Retina (tissue), 1 donor: Measurements from ENCODE around the gene PLK5.

Source experiments
- DNase-seq: peaks from one replicate; pipeline ENCODE4 v3.0.0-alpha.2; 2016

The PLK5 gene

DNA sequence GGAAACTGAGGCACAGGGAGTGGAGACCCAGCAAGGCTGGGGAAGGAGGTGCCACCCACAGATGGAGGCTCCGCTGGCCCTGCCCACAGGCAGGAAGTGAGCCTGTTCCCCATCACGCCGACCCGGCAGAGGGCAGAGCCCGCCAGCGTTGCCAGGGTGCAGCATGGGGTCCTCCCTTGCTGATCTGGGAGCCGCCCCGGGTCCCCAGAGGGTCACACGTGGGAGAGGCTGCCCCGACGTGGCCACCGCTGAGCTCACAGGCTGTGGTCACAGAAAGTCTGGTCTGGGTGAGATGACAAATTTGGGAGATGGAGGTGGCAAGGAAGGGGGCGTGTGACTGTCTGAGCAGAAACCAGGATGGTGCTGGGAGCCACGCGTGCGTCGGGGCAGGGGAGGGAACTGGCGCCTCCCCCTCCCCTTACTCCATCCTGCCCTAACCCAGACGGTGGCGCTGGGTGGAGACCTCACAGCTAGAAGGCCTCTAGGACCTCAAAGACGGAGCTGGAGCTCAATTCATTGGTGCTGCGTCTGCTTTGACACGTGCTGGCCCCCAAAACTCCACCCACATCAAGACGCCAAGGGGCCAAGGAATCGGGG lies 36.5 kb downstream of the PLK5 start:
- no peak for DNase-seq

DNA sequence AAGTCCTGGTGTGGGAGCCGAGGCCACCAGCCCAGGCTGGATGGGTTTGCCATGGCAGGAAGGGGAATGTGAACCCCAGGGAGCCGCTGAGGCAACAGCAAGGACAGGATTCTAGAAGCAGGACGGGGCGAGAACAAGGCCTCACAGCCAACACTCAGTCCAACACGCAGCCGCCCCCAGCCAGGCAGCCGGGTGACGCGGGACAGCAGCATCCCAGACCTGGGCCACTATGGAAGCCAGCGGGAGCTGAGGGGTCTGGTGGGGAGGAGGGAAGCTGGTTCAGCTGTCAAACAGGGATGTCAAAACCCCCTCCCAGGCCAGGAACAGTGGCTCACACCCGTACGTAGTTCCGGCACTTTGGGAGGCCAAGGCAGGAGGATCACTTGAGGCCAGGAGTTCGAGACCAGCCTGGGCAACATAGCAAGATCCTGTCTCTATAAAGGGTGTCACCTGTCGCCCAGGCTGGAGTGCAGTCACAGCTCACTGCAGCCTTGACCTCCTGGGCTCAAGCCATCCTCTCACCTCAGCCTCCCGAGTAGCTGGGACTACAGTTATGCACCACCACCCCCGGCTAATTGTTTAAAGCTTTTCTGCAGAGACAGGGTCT lies 37.5 kb downstream of the PLK5 start:
- DNase-seq: no peak

DNA sequence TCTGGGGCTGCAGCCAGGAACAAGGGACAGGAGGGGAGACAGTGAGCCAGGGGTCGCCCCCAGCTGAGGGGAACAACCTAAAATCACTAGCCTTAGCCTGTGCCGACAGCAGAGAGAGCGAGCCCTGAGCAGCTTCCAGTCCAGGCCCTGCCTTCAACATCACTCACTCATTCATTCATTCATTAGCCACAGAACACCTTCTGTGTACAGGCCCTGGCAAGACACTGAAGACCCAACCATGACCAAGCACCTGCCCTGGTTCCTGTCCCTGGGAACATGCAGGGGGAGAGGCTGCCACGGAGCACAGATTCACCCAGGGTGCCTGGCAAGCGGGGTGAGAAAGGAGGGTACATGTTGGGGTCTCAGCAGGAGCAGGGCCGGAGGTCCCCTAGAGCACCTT lies 39.4 kb downstream of the PLK5 start:
- no peak for DNase-seq

DNA sequence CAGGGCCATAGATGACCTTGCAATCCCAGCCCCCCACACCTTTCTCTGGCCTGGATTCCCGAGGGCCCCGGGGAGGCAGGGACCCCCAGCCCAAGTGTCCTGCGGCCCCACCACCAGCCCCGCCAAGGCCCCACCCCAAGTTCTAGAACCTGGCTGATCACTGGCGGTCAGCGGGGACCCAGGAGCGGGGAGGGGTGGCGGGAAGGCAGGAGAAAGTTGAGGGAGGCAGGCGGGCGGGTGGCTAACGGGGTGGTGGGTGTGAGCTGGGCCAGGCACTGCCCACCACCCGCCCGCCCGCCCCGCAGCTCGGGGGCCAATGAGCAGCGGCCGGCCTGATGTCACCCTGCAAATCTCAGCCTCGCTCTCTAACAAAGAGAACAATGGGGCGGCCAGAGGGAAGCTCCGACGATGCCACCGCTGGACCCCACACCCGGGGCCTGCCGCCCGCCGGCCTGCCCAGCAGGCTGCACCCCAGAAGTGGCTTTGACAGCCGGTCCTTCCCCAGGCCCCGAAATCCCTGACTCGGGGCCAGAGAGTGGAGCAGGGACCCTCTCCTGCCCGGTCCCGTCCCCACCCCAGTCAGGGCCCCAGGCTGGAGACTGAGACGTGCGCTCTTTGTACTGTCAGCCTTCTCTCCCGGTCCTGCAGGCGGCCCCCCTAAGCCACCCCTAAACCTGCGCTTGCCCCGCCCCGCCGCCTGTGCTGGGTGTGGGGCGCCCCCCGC lies 42.7 kb downstream of the PLK5 start:
- peak; percentile 95 for DNase-seq

DNA sequence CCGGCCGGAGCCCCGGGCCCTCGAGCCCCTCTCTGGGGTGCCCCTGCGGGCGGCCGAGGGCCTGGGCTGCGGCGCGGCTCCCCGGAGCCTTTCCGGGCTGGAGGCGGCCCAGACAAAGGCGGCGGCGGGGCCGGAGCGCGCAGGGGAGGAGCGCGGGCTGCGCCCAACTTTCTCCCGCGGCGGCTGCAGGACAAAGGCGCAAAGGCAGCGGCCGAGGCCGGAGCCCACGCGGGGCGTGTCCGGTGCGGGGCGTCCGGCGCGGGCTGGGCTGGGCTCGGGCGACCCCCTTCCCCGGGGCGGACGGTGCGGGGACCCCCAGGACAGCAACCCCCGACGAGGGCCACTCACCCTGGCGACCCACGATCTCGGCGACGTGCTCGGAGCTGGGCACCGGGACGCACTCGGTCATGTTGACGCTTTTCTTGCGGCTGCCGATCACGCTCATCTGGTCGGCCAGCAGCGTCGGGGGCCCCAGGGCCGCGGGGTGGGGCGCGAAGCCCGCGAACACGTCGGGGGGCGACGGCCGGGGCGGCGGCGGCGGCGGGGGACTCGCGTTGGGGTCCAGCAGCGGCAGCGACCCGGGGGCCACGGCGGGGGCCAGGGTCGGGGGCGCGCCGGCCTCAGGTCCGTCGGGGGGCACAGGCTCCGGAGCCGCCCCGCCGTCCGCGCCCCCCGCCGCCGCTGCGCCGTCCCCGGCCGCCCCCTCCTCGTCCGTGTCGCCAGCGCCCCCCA lies 43.4 kb downstream of the PLK5 start:
- peak; percentile 63 for DNase-seq

DNA sequence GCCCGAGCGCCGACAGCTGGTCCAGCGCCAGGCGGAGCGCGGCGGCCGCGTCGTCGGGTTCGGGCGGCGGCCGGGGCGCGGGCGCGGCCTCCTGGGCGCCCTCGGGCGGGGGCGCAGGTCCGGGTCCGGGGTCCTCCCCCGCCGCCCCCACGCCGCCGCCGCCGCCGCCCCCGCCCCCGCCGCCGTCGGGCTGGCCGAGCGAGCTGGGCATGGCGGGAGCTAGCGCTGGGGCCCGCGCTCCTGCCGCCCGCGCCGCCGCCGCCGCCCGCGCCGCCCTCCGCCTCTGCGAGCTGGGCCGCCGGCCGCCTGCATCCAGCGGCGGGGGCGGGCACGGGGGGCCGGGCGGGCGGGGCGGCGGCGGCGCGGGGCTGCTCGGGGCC lies 44.0 kb downstream of the PLK5 start:
- DNase-seq: no peak

DNA sequence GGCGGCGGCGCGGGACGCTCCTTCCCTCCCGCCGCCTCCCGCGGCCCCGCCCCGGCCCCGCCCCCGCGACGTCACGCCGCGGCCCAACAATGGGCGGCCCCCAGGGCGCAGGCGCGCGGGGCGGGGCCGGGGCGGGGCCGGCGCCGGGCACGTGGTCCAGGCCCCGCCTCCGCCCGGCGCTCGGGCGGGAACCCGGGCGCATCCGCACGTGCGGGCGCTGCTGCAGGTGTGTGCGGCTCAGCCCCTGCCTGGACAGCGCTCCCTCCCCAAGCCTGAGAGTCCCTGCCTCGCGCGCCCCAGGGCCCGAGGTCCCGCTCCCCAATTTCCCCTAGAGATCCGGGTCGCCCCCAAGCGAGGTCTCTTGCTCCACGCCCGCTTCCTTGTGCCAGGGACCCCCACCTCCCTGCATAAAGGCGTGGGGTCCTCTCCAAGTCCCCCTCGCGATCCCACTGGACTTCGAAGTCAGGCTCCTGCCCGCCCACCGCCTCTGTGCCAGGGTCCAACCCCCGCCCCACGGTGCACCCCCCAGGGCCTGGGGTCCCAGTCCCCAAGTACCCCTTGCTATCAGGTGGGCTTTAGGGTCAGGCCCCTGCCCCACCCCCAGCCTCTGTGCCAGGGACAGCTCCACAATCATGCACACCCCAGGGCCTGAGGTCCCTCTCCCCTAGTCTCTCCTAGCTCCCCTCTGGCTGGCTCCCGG lies 44.6 kb downstream of the PLK5 start, which contains the start of gene MEX3D:
MEX3D (minus strand) TSS at position 6 of the 700 bp plus-strand sequence. CDS start 267 bp downstream, outside the sequence.
- DNase-seq: peak; percentile 76

DNA sequence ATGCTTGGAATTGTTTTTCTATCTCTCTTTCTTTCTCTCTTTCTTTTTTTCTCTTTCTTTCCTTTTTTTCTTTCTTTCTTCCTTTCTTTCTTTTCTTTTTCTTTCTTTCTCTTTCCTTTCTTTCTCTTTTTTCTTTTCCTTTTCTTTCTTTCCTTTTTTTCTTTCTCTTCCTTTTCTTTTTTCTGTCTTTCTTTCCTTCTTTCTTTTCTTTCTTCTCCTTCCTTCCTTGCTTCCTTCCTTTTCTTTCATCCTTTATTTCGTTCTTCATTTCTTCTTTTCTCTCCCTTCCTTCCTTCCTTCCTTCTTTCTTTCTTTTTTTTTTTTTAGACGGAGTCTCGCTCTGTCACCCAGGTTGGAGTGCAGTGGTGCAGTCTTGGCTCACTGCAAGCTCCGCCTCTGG lies 46.1 kb downstream of the PLK5 start:
- no peak for DNase-seq

DNA sequence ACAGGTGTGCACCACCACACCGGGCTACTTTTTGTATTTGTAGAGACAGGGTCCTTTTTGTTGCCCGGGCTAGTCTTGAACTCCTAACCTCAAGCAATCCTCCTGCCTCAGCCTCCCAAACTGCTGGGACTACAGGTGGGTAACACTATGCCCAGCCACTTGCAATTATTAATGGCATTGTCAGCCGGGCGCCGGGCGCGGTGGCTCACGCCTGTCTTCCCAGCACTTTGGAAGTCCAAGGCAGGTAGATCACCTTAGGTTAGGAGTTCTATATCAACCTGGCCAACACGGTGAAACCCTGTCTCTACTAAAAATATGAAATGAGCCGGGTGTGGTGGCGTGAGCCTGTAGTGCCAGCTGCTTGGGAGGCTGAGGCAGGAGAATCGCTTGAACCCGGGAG lies 47.0 kb downstream of the PLK5 start:
- DNase-seq: no peak

DNA sequence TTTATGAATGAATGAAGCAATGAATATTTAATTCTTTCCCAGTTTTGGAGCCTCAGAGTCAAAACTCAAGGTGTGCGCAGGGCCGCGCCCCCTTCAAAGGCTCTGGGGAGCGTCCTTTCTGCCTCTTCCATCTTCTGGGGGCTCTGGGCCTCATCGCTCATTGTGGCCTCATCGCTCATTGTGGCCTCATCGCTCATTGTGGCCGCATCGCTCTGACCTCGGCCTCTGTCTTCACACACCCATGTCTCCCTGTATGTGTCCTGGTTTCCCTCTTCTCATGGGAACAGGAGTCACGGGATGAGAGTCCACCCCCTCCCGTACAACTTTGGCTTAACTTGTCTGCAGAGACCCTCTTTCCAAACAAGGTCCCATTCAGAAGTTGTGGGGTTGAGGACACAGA lies 47.5 kb downstream of the PLK5 start:
- no peak for DNase-seq

DNA sequence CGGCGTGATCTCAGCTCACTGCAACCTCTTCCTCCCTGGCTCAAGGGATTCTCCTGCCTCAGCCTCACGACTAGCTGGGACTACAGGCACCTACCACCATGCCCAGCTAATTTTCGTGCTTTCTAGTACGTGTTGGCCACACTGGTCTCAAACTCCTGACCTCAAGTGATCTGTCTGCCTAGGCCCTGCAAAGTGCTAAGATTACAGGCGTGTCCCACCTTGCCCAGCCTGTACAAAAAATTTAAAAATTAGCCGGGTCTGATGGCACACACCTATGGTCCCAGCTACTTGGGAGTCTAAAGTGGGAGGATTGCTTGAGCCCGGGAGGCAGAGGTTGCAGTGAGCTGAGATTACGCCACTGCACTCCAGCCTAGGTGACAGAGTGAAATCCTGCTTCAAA lies 48.9 kb downstream of the PLK5 start:
- DNase-seq: no peak

DNA sequence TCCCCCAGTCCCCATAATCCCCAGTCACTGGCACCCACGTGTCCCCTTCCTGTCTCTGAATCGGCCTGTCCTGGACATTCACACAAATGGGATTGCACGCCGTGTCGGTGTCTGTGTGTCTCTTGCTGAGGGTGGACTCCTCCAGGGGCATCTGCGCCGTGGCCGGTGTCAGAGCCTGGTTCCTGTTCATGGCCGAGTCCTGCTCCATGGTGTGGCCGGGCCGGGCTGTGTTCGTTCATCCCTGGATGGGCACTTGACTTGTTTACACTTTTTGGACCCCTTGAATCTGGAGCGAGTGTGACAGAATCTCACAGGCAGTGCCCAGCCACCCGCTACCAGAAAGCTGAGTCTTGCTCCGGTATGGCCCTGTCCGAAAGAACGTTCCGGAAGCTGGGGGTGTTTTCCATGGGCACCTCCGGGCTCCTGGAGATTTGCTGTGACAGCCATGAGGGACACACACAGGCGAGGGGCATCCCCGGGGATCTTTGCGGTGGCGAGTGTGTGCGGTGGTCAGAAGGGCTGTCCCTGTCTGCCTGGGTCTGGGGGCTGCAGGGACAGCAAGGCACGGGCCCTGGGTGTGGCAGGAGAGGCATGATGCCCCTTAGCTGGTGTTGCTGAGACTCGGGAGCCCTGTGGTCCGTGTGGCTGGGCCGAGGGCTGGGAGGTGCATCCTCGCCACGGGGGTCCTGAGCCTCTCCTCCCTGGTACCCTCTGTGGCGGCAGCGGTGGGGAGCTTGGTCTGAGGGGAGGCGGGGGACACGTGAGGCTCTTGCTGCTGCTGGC lies 50.7 kb downstream of the PLK5 start:
- DNase-seq: no peak

DNA sequence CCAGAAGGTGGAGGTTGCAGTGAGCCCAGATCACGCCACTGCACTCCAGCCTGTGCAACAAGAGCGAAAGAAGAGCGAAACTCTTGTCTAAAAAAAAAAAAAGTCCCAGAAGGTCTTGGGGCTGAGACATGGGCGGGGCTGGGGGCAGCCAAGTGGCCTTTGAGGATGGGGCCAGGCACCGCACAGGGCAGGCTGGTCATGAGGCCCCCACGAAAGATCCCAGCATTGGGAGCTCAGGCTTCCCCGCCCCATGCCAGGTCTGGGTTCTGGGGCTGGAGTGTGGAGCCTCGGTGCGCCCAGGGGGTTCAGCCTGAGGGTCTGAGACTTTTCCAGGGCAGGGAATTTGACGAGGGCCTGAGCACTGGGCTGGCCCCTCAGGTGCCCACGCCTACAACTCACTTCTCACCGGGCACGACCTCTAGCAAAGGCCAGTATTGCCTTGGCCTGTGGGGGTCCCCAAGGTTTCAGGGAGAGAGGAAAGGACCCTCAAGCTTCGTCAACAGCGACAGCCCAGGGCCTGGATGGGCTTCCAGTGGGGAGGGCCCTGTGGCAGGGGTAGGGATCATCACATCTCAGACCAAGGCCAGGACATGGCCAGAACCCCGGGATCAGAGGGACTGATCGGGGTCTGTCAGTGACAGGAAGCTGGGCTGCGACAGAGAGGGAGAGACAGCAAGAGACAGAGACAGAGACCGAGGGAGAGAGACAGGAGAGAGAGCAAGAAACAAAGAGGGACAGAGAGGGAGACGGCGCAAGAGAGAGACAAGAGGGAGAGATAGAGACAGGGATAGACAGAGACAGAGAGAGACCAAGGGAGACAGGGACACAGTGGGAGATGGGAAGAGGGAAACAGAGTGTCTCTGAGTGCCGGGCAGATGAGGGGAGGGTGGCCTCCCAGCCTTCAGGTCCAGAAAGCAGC lies 51.7 kb downstream of the PLK5 start:
- DNase-seq: no peak

DNA sequence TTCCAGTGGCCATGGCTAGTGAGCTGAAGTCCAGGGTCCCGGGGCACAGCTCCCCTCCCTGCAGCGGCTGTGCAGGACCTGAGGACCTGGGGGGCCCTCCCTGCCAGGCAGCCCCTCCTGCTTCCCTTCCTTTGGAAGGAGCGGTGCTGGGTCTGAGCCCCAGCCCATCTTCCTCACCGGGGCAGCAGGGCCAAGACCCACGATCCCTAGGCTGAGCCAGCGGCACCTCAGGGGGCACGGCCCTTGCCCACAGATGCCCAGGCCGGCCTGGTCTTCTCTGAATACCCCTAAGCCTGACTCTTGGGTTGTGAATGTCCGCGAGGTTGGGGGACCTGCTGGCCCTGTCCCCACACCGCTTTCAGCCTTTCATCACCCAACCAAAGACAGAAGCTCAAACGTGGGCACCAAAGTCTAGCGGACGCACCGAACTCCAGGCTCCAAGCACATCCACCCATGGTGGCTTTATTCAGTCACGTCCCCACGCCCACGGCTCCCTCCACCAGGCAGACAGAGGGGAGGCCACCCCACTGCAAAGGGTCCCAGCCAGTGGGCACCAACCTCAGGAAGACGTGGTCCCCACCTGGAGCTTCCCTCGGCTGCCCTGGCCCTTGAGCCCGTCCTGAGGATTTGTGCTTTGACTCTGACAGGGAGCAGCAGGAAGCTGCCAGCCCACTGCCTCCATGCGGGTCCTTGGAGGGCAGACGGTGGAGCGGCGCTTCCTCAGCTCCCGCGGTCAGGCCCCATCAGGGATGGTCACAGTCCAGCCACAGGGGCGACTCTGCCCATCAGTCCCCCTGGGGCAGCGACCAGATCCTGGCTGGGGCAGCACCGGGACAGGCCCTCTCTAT lies 52.6 kb downstream of the PLK5 start:
- DNase-seq: no peak

DNA sequence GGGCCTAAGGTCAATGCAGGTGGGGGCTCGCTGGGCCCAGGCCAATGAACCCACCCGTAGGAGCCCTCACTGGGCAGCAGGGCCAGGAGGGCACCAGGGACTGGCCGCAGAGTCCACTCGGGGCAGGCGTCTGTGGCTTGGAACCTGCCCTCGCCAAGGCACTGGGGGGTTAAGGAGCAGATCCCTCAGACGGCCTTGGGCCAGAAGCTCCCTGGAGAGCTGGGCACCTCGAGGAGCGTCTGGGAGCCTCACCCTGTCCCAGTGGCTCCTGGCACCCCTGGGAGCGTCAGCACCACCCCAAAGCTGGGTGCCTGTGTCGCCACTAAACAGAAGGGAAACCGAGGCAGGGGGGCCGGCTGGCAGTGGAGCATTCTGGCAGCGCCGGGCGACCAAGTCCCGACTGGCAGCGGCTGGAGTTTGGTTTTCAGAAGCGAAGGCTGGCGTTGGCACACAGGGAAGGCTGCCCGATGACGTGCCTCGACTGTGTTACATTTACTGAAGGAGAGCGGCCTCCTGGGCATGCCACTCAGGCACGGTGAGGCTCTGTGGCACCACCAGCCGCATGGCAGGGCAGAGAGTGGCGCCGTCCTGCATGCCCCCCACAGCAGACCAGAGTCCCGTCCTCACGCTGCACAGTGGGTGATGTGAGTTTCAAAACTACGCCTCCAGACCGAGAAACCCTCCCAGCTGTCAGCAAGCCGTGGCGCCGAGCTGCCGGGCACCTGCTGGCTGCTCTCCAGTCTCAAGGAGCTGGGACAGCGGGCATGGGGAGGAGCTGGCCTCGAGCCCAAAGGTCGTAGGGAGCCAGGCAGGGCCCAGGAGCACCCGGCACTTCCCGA lies 53.4 kb downstream of the PLK5 start:
- DNase-seq: no peak

DNA sequence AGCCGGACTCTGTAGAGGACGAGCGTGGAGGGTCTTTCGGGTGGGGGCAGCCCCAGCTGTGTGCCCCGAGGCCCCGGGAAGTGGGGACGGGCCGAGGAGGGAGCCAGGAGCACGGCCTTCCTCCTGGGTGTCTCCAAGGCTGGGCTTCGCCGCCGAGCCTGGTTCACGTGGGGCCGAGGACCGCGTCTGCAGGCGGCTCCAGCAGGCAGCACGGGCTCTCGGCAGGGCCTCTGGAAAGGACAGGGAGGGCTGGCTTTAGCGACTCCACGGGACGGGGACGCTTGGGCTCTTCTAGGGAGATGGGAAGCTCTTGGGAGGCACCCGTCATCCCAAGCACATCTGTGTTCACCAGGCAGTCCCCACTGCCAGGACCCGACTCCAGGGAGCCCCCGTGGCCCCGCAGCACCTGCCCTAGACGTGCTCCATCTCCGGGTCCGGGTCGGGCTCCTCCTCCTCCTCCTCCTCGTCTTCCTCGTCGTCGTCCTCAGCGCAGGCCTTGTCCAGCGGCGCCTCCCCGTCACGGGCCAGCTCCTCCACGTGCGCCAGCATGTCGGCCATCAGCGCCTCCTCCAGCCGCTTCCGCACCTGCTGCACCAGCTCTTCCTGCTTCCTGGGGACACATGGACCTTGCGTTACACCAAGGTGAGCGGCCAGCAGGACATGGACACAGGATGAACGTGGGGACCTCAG lies 54.2 kb downstream of the PLK5 start:
- DNase-seq: no peak

DNA sequence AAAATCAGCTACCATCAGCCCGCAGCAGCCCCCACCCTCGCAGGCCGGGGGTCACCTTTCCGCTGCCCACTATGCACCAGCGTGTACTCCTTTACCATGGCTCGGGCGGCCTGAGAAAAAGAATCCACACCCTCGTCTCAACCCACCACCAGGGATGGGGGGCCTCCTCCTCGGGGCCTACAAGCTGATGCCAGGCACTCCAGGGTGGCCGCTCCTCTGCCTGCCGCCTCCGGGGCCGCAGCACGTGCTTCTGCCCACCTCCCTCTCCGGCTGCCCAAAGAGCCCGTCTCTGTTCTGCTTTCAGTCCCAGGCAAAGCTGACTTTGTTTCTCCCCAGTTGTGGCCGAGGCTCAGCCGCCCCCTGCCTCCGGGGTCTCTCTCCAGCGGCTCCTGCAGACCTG lies 55.3 kb downstream of the PLK5 start:
- DNase-seq: no peak

DNA sequence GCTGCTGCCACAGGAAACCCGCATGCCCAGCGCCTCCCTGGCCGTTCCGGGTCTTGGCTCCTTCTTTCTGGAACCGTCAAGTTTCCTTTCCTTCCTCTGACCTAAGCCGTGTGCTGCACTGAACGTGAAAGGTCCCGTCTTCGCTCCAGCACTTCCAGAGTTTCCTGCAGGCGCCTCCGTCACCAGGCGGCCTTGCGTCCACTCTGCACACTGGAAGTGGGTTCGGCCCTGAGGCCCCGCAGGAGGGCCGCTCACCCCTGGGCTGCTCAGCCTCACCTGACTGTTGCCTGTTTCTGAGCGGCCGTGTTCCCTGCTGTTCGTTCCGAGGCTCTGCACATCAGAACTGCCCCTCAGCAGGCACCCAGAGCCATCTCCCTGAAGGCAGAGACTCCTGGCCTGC lies 56.5 kb downstream of the PLK5 start:
- no peak for DNase-seq

DNA sequence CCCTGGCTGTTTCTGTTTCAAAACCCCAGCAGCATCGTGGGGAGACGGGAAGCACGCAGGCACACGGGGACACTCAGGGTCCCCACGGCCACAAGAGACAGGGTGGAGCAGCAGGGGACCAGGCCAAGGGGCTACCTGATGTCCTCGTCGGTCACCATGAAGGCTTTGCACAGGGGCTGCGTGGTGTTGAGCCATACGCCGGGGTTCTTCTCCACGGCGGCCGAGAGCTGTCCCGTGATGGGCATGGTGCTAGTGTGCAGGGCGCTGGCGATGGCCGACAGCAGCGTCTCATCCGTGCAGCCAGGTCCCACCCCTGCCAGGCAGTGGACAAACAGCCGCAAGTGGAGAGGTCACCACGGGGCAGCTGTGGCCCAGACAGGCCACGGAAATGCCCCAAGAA lies 57.1 kb downstream of the PLK5 start:
- no peak for DNase-seq
